Muscle layer of duodenum (tissue), 2 donors: ENCODE data around the gene CNTNAP2.
"Not testable (repeated sequence)": the region's sequence is repeated elsewhere in the genome, so short reads cannot be mapped to it uniquely, and the experiment has no call there.

Experiments
- H3K27ac ChIP-seq: one replicate; pipeline ENCODE4 v1.7.0; 2013; ENCODE audit warnings: mild to moderate bottlenecking, low read length
- H3K27me3 ChIP-seq: one replicate; pipeline ENCODE4 v1.7.0; 2013; ENCODE audit warnings: low read depth, mild to moderate bottlenecking, control low read depth, low read length
- H3K36me3 ChIP-seq, 2 donors: one replicate each; pipeline ENCODE4 v1.7.0; 2013; ENCODE audit warnings: low read length in 2 of 2, control low read depth in 1 of 2, mild to moderate bottlenecking in 1 of 2; ENCODE audit not compliant: insufficient read depth in 2 of 2, control insufficient read depth in 1 of 2
- H3K4me1 ChIP-seq, 2 donors: one replicate each; pipeline ENCODE4 v1.7.0; 2013; ENCODE audit warnings: low read length in 2 of 2, mild to moderate bottlenecking in 2 of 2, control low read depth in 1 of 2, moderate library complexity in 1 of 2; ENCODE audit not compliant: insufficient read depth in 2 of 2, control insufficient read depth in 1 of 2
- H3K4me3 ChIP-seq, 2 donors: one replicate each; pipeline ENCODE4 v1.7.0; 2013; ENCODE audit warnings: low read length in 2 of 2, low read depth in 1 of 2, mild to moderate bottlenecking in 1 of 2
- H3K9me3 ChIP-seq, 2 donors: one replicate each; pipeline ENCODE4 v1.7.0; 2013; ENCODE audit warnings: low read length in 2 of 2, control low read depth in 1 of 2, mild to moderate bottlenecking in 1 of 2; ENCODE audit not compliant: control insufficient read depth in 1 of 2
- donor health status: healthy.

The CNTNAP2 gene

GRCh38 chr7:148402159-148402558 is 2285.6 kb downstream of the CNTNAP2 start:
- H3K4me3 ChIP-seq, result no peak overlapping the region
- no peak overlapping the region for H3K27ac ChIP-seq
- no peaks in the 10 kb centered on the region for H3K27me3 ChIP-seq
- no peaks in the 10 kb centered on the region for H3K9me3 ChIP-seq
- no peaks in the 10 kb centered on the region for H3K4me1 ChIP-seq
- H3K36me3 ChIP-seq, result no peaks in the 10 kb centered on the region

GRCh38 chr7:148403466-148403993 is 2286.9 kb downstream of the CNTNAP2 start:
- no peaks in the 10 kb centered on the region for H3K27me3 ChIP-seq
- no peaks in the 10 kb centered on the region for H3K4me1 ChIP-seq
- H3K4me3 ChIP-seq, result no peak overlapping the region
- H3K27ac ChIP-seq, result no peak overlapping the region
- H3K36me3 ChIP-seq, result no peaks in the 10 kb centered on the region
- H3K9me3 ChIP-seq, result no peaks in the 10 kb centered on the region

DNA sequence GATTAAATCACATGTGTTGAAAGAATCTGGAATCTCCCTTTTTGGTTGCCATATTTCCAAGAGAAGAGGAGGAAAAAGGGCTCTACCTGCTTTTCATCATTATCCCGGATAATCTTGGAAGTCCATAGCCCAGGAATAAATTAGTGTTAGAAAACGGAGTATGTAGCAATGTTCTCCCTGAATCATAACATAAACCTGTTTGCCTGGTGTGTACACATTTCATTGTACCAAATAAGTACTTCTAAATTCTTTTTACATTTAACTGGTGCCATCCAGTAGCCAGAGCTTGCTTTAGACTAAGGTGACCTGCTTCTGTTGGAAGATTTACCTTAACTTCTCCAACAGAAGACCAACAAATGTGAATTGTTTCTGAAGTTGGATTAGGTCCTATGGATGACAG is 2291.7 kb downstream of the CNTNAP2 start:
- no peak overlapping the region for H3K27ac ChIP-seq
- H3K27me3 ChIP-seq, result no peaks in the 10 kb centered on the region

DNA sequence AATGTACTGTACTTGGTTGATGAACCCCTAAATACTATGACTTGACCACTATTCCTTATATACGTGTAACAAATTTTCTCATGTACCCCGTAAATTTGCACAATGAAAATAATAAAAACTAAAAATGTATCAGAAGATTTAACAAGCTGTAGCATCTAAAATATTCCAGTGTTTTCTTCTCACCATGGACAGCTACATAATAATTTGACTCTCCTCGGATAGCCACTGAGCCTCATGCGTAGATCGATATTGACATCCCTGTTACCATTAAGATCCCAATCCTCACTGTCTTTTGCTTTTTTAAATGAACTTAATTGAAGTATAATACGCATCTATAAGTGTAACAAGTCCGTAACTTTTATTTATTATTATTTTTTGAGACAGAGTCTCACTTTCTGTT is 2294.3 kb downstream of the CNTNAP2 start:
- H3K27me3 ChIP-seq, result no peaks in the 10 kb centered on the region
- H3K4me3 ChIP-seq, result no peak overlapping the region
- no peaks in the 10 kb centered on the region for H3K9me3 ChIP-seq
- H3K36me3 ChIP-seq, result no peaks in the 10 kb centered on the region
- no peak overlapping the region for H3K27ac ChIP-seq
- no peaks in the 10 kb centered on the region for H3K4me1 ChIP-seq

More for the DNA sequence above, 2291.7 kb downstream of the CNTNAP2 start:
- no peak overlapping the region for H3K4me3 ChIP-seq
- H3K9me3 ChIP-seq, result no peaks in the 10 kb centered on the region
- H3K4me1 ChIP-seq, result no peaks in the 10 kb centered on the region
- no peaks in the 10 kb centered on the region for H3K36me3 ChIP-seq

GRCh38 chr7:148412691-148413090 is 2296.1 kb downstream of the CNTNAP2 start:
- Histone ChIP-seq H3K4me1 (no peaks in the 10 kb centered on the region), H3K27ac (no peak overlapping the region), H3K9me3 (no peaks in the 10 kb centered on the region), H3K36me3 (no peaks in the 10 kb centered on the region), H3K27me3 (no peaks in the 10 kb centered on the region), H3K4me3 (no peak overlapping the region)

- Histone ChIP-seq H3K27me3 (no peaks in the 10 kb centered on the region), H3K4me3 (no peak overlapping the region), H3K36me3 (no peaks in the 10 kb centered on the region), H3K4me1 (no peaks in the 10 kb centered on the region), H3K9me3 (no peaks in the 10 kb centered on the region), H3K27ac (no peak overlapping the region)
Observed at GRCh38 chr7:148419856-148420832, 2303.5 kb downstream of the CNTNAP2 start.

- no peaks in the 10 kb centered on the region for H3K9me3 ChIP-seq
- H3K27ac ChIP-seq, result no peak overlapping the region
- no peak overlapping the region for H3K4me3 ChIP-seq
- H3K36me3 ChIP-seq, result no peaks in the 10 kb centered on the region
- H3K27me3 ChIP-seq, result no peaks in the 10 kb centered on the region
- no peaks in the 10 kb centered on the region for H3K4me1 ChIP-seq
Observed at GRCh38 chr7:148422030-148422429, 2305.4 kb downstream of the CNTNAP2 start.

GRCh38 chr7:148426393-148426792 is 2309.8 kb downstream of the CNTNAP2 start:
- H3K36me3 ChIP-seq, H3K4me1 ChIP-seq, H3K9me3 ChIP-seq, H3K27me3 ChIP-seq, H3K27ac ChIP-seq, H3K4me3 ChIP-seq: not testable (repeated sequence)

DNA sequence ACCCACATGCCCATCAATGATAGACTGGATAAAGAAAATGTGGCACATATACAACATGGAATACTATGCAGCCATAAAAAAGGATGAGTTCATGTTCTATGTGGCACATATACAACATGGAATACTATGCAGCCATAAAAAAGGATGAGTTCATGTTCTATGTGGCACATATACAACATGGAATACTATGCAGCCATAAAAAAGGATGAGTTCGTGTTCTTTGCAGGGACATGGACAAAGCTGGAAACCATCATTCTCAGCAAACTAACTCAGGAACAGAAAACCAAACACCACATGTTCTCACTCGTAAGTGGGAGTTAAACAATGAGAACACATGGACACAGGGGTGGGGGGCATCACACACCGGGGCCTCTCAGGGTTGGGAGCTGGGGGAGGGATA is 2314.1 kb downstream of the CNTNAP2 start:
- not testable (repeated sequence) for H3K27ac ChIP-seq, H3K4me1 ChIP-seq, H3K36me3 ChIP-seq, H3K27me3 ChIP-seq, H3K4me3 ChIP-seq, H3K9me3 ChIP-seq

DNA sequence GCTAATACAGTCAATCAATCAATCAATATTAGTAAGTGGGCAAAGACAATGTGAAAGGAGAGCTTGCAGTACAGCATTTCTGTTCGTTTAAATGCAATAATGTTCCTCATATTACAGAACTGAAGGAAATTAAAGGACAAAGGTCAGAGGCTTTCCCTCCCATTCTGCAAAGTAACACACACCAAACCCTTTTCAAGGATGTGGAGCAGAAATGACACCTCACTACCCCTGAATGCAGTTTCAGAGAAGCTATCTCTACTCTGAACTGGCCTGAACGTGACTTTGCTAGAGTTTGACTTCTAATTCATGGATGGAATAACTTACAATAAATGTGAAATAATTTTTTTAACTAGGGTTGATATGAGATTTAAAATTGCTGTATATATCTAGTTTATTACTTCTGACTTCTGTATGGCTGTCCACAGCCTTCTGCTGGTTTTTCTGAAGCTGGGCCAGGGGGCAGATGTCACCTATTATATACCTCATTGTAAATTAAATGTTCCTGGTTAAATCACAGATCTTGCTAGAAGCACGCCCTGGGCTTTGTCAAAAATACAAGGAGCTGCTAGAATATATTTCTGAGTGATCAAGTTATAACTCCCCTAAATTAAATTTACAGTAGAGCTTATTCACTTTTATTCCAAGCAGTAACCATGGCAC is 2317.1 kb downstream of the CNTNAP2 start:
- no peaks in the 10 kb centered on the region for H3K4me1 ChIP-seq
- no peak overlapping the region for H3K4me3 ChIP-seq
- H3K27ac ChIP-seq, result no peak overlapping the region
- no peaks in the 10 kb centered on the region for H3K27me3 ChIP-seq
- no peaks in the 10 kb centered on the region for H3K9me3 ChIP-seq
- no peaks in the 10 kb centered on the region for H3K36me3 ChIP-seq

- H3K9me3 ChIP-seq, result no peaks in the 10 kb centered on the region
- H3K27ac ChIP-seq, result no peak overlapping the region
- H3K36me3 ChIP-seq, result no peaks in the 10 kb centered on the region
- no peaks in the 10 kb centered on the region for H3K4me1 ChIP-seq
- no peaks in the 10 kb centered on the region for H3K27me3 ChIP-seq
- no peak overlapping the region for H3K4me3 ChIP-seq
Observed at GRCh38 chr7:148434181-148434757, 2317.7 kb downstream of the CNTNAP2 start.
